Midbrain (tissue), 1 donor: ENCODE measurements around the gene PACSIN3.

Source experiments
- DNase-seq: peaks from one replicate; lab custom pipeline; 2025; lab: John Stamatoyannopoulos, UW

The PACSIN3 gene

GRCh38 chr11:47176328-47177228, 9.7 kb downstream of the PACSIN3 start, which contains the start of gene ARFGAP2:
TSS of gene ARFGAP2 (minus strand) at chr11:47176879. CDS start at chr11:47176853, 26 bp downstream.
- peak; percentile 98 for DNase-seq

GRCh38 chr11:47175746-47176327, 10.4 kb downstream of the PACSIN3 start:
- no peak for DNase-seq

GRCh38 chr11:47172740-47173336, 13.4 kb downstream of the PACSIN3 start:
- no peak for DNase-seq

- DNase-seq, result no peak
Measured at GRCh38 chr11:47171856-47172255, 14.4 kb downstream of the PACSIN3 start.

GRCh38 chr11:47171061-47171838, 15.0 kb downstream of the PACSIN3 start:
- no peak for DNase-seq

GRCh38 chr11:47166368-47166767, 19.9 kb downstream of the PACSIN3 start:
- DNase-seq, result no peak

- DNase-seq, result no peak
Measured at GRCh38 chr11:47165253-47165840, 20.9 kb downstream of the PACSIN3 start.

GRCh38 chr11:47164321-47164720, 21.9 kb downstream of the PACSIN3 start:
- DNase-seq, result no peak

GRCh38 chr11:47163898-47164297, 22.3 kb downstream of the PACSIN3 start:
- DNase-seq, result no peak

GRCh38 chr11:47163193-47163592, 23.0 kb downstream of the PACSIN3 start:
- no peak for DNase-seq

- DNase-seq, result no peak
Measured at GRCh38 chr11:47162426-47162825, 23.8 kb downstream of the PACSIN3 start.

- DNase-seq, result no peak
Measured at GRCh38 chr11:47161890-47162289, 24.3 kb downstream of the PACSIN3 start.

- peak; percentile 61 for DNase-seq
Measured at GRCh38 chr11:47161134-47161854, 24.9 kb downstream of the PACSIN3 start.

GRCh38 chr11:47160753-47161133, 25.5 kb downstream of the PACSIN3 start:
- DNase-seq, result no peak

GRCh38 chr11:47158242-47158641, 28.0 kb downstream of the PACSIN3 start:
- DNase-seq, result no peak

- no peak for DNase-seq
Measured at GRCh38 chr11:47157805-47158204, 28.4 kb downstream of the PACSIN3 start.

GRCh38 chr11:47156951-47157350, 29.3 kb downstream of the PACSIN3 start:
- DNase-seq, result no peak

- DNase-seq, result no peak
Measured at GRCh38 chr11:47156333-47156732, 29.9 kb downstream of the PACSIN3 start.

- DNase-seq, result no peak
Measured at GRCh38 chr11:47155879-47156278, 30.4 kb downstream of the PACSIN3 start.

GRCh38 chr11:47154616-47155570, 31.3 kb downstream of the PACSIN3 start:
- no peak for DNase-seq
